OCI-LY7 (cell line): ENCODE data around the gene PRKG1.

ENCODE experiments used
- EZH2phosphoT487 ChIP-seq: fragments of 200-600 bp; sonication (generic); IDR thresholded peaks from 2 replicates; pipeline ENCODE4 v1.6.1; 2018; ENCODE audit warnings: low read depth, borderline replicate concordance, mild to moderate bottlenecking, mixed run types, antibody characterized with exemption, low read length, moderate library complexity, mixed read lengths
- TF ChIP-seq, protein P1 (sequence below): fragments of 200-600 bp; sonication (generic); conservative IDR thresholded peaks from 2 replicates; pipeline ENCODE4 v1.5.1; 2014; ENCODE audit warnings: mild to moderate bottlenecking, antibody characterized with exemption, low read length, moderate library complexity, mixed read lengths

DNA sequence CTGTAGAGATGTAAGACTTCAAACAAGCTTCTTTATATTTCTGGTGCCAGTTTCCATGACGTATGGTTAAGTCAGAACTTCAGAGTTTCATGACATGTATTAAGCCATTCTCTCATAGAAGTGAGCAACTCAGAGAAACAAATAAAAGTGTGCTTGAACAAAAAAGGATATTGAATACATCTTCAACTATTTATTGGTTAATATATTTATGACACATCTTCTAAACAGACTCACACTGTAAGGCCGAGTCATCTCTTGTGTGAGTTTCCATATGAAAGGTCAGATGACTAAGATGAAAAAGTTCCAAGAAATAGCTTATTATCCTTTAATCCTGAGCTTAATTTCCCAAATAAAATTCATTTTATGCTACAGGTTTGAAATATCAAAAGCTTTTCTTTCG lies 730.6 kb downstream of the PRKG1 start:
- TF ChIP-seq, protein P1, sequence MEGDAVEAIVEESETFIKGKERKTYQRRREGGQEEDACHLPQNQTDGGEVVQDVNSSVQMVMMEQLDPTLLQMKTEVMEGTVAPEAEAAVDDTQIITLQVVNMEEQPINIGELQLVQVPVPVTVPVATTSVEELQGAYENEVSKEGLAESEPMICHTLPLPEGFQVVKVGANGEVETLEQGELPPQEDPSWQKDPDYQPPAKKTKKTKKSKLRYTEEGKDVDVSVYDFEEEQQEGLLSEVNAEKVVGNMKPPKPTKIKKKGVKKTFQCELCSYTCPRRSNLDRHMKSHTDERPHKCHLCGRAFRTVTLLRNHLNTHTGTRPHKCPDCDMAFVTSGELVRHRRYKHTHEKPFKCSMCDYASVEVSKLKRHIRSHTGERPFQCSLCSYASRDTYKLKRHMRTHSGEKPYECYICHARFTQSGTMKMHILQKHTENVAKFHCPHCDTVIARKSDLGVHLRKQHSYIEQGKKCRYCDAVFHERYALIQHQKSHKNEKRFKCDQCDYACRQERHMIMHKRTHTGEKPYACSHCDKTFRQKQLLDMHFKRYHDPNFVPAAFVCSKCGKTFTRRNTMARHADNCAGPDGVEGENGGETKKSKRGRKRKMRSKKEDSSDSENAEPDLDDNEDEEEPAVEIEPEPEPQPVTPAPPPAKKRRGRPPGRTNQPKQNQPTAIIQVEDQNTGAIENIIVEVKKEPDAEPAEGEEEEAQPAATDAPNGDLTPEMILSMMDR, result no peak
- TF ChIP-seq EZH2phosphoT487, result no peak
